HG03196 (cell line): ENCODE results near the gene TMTC2.

Experiments used
- ATAC-seq: cut with Tn5 transposase; IDR thresholded peaks from one replicate; pipeline ENCODE4 v1.9.1; 2021; ENCODE audit not compliant: unreplicated experiment

Gene TMTC2

DNA sequence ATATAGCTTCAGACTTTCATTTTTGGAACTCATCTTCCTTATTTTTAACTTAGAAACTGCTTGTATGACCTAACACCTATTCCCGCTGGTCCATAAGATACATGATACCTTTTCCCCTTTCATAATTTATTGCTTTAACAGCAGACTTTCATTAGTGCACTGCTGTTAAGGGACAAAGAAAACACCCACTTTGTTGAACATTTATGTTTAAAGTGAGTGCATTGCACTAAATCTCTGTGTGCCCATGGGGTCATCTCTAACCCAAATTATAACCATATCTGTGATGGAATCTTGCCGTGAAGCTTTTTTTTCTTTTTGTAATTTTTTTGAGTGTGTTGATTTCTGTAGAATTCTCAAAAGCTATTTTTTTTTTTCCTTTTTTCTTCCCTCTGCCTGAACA, 261.8 kb downstream of the TMTC2 start:
- ATAC-seq = no peak

DNA sequence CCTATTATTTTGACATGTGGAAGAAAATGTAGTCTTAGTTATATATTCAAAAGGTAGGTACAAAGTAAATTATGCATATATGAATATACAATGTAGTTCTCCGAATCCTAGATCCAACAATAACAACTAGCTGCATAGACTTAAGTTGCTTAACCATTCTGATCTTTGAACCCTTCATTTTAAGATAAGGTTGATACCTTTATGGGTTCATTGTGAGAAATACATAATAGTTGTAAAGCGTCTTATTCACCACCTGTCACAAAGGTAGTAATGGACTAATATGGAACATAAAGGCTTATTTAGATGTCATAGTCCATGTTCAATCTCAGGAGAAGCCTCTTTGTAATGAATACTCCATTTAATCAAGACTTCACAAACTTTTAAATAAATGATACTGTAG, 263.6 kb downstream of the TMTC2 start:
- ATAC-seq = no peak

DNA sequence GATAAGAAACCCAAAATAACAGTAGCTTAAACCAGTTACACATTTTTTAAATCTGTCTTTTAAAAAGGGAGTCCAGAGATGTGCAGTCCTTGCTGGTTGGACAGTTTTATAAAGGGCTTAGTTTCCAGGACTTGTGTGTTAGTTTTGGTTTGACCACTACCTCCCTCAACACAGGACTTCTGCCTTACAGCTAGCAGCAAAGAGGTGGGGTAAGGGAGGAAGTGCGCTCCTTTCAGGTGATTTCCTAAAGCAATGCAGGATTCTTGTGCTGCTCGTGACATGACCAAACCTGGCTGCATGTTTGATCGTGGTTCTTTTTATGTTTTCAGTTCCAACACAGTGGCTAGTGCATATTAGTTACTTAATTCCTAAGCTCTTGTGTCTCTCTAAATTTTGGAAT, 266.2 kb downstream of the TMTC2 start:
- ATAC-seq = no peak

DNA sequence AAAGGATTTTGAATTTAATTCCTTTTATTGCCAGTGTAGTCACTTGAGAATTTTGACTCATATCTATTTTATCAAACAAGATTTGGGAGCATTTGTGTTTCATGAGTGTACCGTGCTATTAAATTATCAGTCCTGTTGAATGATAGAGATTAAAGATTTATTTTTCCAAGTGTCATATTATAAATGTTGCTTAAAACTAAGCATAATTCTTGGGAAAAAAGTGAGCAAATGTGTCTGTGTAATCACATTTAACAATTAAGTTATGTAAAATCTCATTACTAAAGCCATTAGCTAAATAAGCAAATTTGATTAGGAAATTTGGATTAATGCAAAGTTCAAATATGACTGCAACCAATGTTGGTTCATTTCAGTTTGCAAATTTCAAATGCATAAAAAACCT, 266.7 kb downstream of the TMTC2 start:
- ATAC-seq = no peak

DNA sequence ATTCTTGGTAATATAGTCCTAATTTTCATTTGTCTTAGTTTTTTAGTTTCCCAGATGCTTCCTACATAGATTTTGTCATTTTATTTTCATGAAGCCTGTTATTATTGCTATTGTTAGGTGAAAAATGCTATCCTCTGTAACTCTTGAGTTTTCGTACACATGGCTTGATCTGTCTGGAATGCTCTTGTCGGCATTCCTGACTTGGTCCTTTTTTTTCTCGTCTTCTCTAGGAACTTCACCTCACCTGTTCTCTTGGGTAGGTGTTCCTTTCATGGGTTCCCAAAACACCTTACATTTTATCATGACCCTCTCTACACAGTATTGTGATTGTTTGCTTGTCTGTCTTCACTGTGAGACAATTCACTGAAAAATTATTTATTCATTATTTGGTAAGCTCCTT, 267.4 kb downstream of the TMTC2 start:
- no peak for ATAC-seq

DNA sequence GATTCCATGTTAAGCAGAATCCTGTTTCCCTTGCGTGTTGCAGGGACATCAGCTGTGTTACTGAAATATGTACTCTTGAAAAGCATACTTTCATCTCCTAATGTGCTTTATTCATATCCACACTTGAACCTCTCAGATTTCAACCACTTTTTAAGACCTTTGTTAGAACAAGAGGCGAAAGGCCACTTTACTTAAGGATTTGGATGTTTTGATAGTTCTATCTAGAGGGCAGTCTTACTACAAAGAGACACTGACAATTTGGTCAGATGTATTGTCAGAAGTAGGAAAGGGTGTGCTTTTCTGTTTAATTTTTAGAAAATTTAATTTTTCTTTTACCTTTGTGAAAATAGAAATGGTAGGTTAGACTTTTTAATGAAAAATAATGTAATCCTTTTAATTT, 267.9 kb downstream of the TMTC2 start:
- ATAC-seq = no peak

DNA sequence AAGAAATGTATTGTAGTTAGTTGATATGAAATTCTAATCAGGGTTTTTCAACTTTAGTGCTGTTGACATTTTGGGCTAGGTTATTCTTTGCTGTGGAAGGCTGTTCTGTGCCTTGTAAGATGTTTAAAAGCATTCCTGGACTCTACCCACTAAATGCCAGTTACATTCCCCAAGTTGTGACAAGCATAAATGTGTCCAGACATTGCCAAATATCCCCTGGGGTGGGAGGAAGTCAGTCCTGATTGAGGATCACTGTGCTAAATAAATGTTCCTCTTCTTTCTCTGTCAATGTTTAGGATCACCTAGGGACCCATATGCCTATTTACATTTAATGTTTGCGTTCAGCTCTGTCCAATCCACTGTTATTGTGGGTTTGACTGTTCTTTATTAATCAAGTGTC, 268.3 kb downstream of the TMTC2 start:
- no peak for ATAC-seq

DNA sequence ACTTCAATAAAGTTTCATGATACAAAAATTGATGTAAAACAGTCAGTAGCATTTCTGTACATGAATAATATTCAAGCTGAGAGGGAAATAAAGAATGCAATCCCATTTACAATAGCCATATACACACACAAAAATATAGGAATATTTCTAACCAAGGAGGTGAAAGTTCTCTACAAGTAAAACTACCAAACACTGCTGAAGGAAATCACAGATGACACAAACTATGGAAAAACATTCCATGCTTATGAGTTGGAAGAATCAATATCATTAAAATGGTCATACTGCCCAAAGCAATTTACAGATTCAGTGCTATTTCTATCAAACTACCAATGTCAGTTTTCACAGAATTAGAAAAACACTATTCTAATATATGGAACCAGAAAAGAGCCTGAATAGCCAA, 272.3 kb downstream of the TMTC2 start:
- ATAC-seq = no peak

DNA sequence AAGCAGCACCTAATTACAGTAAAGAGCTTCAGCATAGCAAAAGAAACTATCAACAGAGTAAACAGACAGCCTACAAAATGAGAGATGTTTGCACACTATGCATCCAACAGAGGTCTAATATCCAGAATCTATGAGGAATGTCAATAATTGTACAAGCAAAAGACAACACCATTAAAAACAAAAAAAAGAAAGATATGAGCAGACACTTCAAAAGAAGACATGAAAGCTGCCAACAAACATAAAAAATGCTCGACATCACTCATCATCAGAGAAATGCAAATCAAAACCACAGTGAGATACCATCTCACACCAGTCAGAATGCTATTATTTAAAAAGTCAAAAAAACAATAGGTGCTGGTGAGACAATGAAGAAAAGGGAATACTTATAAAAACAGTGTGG, 273.1 kb downstream of the TMTC2 start:
- ATAC-seq = no peak

DNA sequence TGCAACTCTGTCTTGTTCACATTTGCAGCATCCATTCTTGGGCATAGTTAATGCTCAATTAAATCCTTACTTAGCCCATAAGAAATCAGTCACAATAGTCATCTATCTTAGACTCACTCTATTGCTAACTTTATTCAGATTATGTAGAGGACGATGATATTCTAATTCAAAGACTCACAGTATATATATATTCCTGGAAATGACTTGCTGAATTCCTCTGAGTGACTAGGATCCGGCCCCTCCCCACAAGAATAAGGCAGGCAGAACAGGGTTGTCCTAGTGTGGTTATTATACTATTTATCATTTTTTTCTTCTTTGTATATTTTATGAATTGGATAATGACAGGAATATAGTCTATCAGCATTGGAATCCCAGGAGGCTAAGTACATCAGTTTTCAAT, 275.1 kb downstream of the TMTC2 start:
- no peak for ATAC-seq

DNA sequence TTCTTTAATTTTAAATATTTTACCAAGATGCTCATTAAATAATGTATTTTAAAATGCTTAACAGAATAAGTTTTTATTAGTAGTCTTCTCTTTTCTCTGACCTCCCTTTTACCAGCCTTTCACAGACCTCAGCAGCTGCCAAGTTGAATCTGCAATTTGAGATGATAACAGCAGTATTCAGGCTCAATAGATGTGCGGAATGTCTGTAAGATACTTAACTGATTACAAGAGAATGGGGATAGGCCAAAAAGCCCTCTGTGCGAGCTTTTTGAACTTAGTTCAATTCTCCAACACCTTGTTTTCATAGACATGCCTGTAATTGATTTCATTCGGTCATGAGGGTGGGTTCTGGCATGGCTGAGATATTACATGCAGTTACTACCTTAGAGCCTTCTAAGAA, 277.2 kb downstream of the TMTC2 start:
- ATAC-seq = no peak

DNA sequence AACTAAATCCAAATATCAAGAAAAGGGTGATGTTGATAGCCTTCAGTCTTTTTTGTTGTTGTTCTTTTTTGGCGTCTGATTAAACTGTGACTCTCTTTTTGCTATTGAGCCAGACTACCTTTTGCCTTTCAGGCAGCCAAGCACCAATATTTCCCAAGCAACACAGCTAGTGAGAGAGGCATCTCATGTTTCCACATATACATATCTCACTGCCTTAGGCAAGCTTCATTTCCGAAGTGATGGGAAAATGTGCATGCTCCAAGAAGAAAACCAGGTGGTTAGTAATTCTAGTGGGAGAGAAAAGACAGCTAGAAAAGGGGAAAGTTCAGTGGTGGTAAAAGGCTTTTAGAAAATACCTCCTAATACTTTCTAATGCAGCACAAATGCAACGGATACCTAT, 277.7 kb downstream of the TMTC2 start:
- ATAC-seq = no peak

DNA sequence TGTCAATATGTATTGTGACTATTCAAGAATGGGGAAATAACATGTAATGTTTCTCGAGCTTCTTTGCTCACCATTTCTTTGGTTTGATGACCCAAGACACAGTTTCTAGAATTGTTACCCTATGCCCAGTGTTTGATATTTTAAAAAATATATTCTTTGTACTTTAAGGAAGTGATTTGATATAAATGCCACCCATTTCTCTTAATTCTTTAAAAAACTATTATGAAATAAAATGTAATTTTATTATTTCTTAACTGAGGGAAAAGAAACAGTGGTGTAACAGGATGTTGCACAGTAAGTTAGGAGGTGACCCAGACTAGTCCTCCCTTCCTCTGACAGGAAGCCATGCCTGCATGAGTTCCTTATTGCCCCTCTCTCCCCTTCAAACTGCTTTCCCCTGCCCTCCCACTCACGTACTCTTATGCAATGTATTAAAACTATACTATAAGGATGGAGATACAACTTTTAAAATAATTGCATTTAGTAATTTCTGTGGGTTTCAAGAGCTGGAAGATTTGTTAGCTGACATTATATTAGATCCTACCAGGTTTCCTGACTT, 279.4 kb downstream of the TMTC2 start:
- ATAC-seq = no peak

DNA sequence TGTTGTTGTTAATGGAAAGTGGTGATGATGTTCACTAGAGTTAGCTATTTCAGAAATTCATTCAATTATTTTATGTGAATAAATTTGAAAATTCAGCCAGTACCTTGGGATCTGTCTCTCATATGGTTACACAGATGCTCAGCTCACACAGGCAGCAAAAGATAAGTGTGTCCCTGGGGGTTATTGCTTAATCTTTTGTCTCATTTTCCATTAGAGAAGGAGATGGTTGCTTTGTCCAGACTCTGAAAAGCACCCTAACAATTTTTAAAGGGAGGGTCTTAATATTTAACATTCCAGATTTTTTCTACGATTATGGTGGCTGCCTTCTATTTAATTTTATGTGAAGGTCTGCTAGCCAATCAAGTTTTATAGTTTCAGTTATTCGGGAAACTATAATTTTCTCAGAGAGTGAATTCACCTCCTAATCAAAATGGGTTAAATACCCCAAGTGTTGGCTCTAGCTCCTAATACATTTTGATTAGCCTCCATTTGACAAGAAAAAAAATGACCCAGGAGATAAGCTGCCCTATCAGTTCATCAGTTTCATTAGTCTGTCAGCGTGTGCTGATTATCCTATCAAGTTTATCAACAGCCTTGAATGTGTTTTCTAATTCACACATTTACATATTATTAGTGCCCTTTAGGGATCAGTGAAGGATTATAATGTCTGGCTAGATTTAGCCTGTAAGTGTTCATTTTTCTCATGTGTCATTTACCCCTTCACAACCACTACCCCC, 282.1 kb downstream of the TMTC2 start:
- no peak for ATAC-seq

DNA sequence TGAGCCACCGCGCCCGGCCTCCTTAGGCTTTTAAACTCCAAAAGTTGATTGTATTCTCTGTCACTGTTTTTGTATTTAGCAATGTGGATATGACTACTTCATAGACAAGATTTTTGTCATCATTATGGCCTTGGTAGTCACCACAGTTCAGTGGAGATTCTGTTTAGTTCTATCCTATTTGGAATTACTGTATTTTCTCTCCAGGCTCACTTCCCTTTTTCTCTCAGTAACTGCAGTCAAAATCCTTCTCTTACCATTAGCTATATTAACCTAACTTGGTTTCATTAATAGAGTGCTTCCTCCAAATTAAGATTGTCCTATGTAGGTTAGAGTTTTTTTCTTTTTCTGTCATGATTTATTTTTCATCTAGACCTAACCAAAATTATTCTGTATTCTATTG, 283.9 kb downstream of the TMTC2 start:
- no peak for ATAC-seq

DNA sequence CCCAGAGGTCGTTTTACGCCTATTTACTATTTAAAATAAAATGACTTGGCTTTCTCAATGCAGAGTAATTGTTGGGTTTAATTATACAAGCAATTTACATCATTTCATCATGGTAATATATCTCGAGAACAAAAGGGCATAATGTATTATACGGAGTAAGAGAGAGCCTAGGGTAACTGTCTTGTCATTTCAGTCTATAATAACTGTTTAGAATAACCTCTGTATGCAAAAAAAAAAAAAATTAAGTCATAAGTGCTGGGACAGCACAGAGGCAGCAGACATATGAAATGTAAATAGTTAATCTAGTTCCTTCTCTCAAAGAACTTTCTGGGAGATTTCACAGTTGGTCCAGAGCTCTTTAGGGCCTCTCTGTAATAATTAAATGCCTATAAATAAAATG, 284.9 kb downstream of the TMTC2 start:
- no peak for ATAC-seq

DNA sequence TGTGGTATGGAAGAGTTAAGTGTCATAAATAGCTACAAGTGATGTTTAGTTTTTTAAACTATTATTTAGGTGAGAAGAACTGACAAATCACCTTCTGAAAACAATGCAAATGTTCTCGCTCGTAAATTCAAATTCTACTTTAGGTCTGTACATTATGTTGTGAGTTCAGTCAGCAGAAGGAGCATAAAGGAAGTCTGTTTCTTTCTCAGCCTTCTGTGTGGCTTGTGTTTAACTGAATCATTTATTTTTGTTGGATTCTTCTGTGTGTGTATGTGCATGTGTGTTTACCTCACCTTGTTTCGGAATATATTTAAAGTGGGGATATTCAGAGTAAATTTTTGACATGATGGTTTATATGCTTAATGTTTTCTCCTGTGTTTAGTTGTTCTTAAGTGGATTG, 285.9 kb downstream of the TMTC2 start:
- ATAC-seq = no peak

DNA sequence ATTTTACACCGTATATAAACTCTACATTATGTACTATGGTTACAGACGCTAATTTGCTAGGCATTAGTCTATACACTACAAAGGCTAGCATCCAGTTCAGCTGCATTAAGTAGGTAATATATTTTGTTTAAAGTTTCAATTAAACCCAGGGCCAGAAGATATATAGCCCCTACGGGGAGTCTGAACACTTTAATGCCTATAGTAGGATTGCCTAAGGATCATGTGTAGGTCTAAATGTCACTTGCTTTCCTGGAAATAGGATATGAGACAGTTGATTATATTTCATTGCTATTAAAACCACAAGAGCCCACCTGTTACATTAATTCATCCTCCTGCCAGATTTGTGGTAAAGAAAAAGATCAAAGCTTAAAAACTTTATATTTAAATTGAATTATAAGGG, 286.9 kb downstream of the TMTC2 start:
- ATAC-seq = no peak

DNA sequence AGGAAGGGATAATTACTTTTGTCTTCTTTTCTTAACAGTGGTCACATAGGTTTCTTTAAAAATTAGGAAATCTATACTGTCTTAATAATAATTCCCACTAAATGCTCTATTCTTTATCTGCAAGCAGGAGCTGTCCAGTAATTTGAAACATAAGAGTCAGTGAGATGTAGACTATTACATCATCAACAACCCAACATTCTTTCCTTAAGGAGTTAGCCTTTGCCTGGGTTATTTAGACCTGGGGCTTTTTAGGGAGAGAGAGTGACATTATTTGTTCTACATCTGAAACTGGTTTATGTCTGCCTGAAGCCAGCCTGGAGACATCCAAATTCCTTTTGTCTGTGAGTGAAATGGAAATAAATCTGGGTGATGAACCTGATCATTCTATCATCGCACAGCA, 294.4 kb downstream of the TMTC2 start:
- ATAC-seq = no peak

DNA sequence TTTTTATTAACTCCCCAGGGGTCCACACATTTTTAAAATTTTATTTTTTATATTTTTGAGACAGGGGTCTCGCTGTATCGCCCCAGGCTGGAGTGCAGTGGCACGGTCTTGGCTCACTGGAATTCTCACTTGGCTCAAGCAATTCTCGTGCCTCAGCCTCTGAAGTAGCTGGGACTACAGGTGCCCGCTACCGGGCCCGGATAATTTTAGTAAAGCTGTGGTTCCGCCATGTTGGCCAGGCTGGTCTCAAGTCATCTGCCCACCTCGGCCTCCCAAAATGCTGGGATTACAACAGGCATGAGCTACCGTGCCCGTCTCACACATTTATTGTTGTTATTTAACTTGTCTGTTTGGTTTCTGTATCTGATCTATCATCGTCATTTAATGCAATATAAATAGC, 307.4 kb downstream of the TMTC2 start:
- ATAC-seq = no peak

DNA sequence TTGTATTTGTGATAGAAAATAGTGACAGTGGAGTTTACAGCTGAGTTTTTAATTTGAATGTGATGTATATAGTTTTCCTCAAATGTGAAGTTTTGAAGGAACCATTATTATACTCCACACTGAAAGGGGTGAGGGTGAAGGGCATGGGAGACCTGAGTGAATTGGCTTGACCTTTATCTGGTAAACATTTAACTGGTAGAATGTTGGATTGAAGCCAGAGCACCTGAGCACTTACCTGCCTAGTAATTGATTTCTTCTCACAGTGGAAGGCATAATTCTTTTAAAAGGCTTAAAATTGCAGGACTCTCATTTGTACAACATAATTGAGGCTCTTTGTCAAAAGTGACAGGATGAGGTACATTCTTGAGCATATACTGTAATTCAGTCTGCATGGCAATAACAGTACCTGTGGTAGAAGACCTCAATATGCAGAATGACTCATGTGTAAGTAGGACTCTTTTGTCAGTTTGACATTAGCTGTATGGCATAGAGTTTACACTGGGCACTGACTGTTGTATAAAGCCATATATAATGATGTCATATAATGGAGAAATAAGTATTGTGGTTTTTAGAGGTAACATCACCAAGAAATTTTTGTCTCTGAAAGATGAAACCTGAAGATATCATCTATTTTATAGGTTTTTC, 309.6 kb downstream of the TMTC2 start:
- peak; percentile 77 for ATAC-seq

DNA sequence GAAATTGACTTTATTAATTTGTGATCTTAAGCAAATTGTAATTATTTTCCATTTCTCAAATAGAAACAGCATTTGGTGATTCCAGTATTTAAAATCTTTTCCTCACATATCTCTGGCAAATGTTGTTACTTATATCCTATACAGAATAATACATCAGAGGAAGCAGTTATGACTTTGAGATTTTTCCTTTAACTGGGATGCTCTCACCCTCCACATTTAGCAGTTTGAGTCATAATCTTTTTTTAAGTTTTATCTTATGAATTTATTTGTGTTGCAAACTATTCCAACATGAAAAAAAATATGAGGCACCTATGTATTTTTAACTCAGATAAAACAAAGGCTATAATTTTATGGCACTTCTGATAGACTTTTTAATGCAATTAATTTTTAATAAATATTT, 311.8 kb downstream of the TMTC2 start:
- no peak for ATAC-seq

DNA sequence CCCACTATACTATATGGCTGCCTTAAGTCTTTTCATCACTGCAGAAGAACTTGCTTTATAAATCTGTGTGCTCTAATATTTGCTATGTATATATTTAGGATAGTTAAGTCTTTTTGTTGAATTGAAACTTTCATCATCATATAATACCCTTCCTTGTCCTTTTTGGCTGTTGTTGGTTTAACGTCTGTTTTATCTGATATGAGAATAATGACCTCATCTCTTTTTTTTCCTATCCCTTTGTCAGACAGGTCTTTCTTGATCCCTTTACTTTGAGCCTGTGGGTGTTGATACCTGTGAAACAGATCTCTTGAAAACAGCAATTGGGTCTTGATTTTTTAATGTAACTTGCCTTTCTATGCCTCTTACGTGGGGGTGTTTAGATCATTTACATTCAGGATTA, 316.3 kb downstream of the TMTC2 start:
- ATAC-seq = no peak
